Omental fat pad (tissue), 4 donors: ENCODE results near the gene RIPOR1. TPM values are rescaled to one million over a fixed set of nuclear protein-coding genes. Genes with fewer than 3 reads are reported as not detected.

Experiments used
- ATAC-seq: fragments of 150-250 bp; one replicate; pipeline ENCODE4 v1.9.1; 2016; ENCODE audit warnings: mild to moderate bottlenecking, moderate library complexity; ENCODE audit not compliant: low FRiP score
- DNase-seq: peaks from one replicate; pipeline ENCODE4 v3.0.0-alpha.2; 2019; ENCODE audit warnings: low spot score
- total RNA-seq, 4 donors: library from RNA; depleted of rRNA; stranded (reverse); fragments of >200 nt; gene quantifications; one replicate each; pipeline ENCODE4 v1.1.0, GENCODE V29; 2016
- TF ChIP-seq, protein P1 (sequence below), 3 donors: fragments of 450-650 bp; IDR thresholded peaks; one replicate each; pipeline ENCODE4 v1.5.1; 2016 to 2017; ENCODE audit warnings: antibody characterized with exemption in 3 of 3, mild to moderate bottlenecking in 3 of 3, moderate library complexity in 2 of 3

RIPOR1 gene
- total RNA-seq, 4 donors from 2014 or later, result 27.4 to 91.1 (median 64.8) TPM

DNA sequence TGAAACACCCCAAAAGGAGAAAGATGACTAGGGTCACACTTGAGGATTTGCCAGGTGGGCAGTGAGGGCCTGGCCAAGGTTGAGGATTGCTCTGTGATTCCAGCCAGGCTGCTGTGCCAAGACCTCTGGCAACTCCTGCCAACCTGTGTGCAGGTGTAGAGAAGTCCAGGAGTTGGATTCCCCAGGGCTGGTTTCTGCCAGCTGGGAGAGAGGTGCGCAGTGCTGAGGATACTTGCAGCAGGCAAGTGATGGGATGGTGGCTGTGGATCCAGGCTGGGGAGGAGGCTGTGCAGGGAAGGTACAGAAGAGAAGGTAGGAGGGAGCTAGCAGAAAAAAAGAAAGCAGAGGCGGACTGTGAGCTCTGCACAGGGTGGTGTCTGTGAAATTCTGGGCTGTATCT is 6.6 kb downstream of the RIPOR1 start:
- no peak for ATAC-seq
- DNase-seq, result no peak
- TF ChIP-seq, protein P1, sequence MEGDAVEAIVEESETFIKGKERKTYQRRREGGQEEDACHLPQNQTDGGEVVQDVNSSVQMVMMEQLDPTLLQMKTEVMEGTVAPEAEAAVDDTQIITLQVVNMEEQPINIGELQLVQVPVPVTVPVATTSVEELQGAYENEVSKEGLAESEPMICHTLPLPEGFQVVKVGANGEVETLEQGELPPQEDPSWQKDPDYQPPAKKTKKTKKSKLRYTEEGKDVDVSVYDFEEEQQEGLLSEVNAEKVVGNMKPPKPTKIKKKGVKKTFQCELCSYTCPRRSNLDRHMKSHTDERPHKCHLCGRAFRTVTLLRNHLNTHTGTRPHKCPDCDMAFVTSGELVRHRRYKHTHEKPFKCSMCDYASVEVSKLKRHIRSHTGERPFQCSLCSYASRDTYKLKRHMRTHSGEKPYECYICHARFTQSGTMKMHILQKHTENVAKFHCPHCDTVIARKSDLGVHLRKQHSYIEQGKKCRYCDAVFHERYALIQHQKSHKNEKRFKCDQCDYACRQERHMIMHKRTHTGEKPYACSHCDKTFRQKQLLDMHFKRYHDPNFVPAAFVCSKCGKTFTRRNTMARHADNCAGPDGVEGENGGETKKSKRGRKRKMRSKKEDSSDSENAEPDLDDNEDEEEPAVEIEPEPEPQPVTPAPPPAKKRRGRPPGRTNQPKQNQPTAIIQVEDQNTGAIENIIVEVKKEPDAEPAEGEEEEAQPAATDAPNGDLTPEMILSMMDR (IDR thresholded peaks at IDR 0.05), result no peak

DNA sequence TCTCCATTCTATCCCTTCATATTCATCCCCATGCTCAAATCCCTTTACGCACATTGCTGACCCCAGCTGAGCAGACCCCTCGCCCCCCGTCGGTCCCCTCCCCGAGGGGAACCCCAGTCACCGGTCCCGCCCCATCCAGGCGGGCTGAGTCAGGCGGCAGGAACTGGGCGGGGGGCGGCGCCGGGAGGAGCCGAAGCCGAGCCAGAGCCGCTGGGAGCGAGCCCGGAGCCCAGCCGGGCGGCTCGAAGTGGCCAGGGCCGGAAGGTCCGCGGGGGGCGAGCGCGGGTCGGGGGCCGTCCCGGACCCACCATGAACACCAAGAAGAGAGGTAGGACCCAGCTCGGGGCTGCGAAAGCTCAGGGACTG is 8.6 kb downstream of the RIPOR1 start:
- DNase-seq, result no peak
- peak; percentile 76 for ATAC-seq
- TF ChIP-seq, protein P1 (IDR thresholded peaks at IDR 0.05), result no peak

DNA sequence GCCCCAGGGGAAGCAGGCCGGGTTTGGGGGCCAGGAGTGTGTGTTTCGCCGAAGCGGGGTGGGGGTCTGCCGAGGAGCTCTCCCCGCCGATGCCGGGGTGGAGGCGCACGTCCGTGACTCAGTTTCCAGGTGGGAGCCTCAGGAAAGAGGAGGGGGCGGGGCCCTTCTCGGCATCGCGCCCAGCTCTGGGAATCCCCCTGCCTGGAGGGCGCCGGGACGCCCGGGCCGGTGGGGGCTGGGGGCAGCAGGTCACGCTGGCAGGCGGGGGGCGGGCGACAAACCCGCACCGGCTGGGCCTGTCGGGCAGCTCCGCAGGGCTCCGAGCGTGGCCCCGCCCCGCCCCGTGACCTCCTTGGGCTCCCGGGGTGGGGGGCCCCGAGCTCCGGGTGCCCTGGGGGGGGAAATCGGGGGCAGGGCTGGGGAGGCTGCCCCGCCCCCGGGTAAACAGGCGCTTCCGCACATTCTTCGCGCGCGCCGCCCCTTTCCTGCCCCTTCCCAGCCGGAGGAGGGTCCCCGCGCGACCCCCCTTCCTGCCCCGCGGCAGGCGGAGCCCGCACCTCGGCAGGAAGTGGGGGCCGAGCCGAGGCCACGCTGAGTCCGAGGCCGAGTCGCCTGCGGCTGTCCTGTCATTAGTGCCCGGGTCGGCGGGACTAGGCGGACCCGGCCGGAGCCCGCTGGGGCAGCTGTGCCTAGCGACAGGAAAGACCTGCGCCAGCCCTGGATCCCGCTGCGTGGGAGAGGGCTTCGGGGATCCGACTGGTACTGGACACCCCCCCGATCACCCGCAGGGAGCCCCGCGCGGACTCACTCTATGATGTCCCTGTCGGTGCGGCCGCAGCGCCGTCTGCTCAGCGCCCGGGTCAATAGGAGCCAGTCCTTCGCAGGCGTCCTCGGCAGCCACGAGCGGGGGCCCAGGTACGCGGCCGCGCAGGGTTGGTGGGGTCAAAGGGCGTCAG is 9.3 kb downstream of the RIPOR1 start:
- TF ChIP-seq, protein P1 (IDR thresholded peaks at IDR 0.05), result no peak
- peak; percentile 15 for ATAC-seq
- no peak for DNase-seq

DNA sequence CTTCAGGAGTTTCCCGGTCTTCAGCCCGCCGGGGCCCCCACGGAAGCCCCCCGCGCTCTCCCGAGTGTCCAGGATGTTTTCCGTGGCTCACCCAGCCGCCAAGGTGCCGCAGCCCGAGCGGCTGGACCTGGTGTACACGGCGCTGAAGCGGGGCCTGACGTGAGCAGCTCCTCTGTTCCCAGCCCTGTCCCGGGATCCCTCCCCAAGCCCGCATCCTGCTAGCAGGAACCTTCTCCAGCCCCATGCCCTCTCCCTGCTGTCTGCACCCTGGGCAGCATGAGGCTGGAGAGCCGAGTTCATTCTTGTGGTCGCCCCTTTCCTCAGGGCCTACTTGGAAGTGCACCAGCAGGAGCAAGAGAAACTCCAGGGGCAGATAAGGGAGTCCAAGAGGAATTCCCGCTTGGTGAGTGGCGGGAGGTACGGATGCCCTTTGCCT is 10.1 kb downstream of the RIPOR1 start:
- TF ChIP-seq, protein P1 (IDR thresholded peaks at IDR 0.05), result no peak
- ATAC-seq (no peak), DNase-seq (no peak)

DNA sequence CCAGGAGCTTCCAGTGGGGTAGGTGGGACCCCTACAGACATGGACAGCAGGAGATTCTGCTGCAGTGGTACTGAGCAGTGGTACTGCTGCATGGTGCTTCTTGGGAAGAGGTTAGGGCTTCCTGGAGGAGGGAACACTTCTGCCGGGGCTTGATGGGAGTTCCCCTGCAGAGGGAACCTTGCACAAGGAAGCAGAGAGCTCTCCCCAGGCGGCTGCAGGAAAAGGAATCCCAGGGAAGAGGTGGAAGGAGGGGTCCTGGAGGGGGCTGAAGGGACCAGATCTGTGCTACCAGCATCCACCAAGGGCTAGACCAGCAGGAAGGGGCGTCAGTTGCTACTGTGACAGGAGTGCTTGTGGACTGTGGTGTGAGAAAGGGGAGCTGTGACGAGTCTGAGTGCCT is 10.6 kb downstream of the RIPOR1 start:
- ATAC-seq (no peak), DNase-seq (no peak)
- TF ChIP-seq, protein P1 (IDR thresholded peaks at IDR 0.05), result no peak

DNA sequence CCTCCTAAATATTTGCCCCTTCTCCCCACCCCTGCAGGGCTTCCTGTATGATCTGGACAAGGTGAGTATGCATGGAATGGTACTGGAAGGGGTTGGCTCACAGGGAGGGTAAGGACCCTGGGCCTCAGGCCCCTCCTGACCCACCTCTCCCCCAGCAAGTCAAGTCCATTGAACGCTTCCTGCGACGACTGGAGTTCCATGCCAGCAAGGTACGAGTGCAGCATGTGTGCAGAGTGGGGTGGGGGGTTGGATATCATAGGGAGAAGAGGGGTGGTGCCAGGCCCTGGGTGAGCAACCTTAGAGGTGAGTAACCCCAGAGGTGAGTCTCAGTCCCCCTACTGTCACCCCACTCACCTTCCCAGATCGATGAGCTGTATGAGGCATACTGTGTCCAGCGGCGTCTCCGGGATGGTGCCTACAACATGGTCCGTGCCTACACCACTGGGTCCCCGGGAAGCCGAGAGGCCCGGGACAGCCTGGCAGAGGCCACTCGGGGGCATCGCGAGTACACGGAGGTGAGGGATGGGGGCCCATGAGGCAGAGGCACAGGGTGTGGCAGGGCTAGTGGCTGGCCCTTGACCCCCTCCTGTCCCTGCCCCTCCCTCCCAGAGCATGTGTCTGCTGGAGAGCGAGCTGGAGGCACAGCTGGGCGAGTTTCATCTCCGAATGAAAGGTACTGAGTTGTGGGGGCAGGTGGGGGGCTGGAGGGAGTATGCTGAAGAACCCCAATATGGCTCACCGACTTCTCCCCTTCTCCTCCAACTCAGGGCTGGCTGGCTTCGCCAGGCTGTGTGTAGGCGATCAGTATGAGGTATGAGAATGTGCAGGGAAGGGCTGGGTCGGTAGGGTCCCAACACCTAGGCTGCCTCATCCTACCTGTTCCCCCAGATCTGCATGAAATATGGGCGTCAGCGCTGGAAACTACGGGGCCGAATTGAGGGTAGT is 11.3 kb downstream of the RIPOR1 start:
- ATAC-seq (no peak), DNase-seq (no peak)
- TF ChIP-seq, protein P1 (IDR thresholded peaks at IDR 0.05), result no peak
